Breast epithelium (tissue), 3 donors: ENCODE data around the gene SPATA16.

Source experiments
- POLR2A ChIP-seq: fragments of 450-650 bp; IDR thresholded peaks from one replicate; pipeline ENCODE4 v1.6.1; 2016; ENCODE audit warnings: antibody characterized with exemption, mild to moderate bottlenecking, moderate library complexity
- POLR2AphosphoS5 ChIP-seq, 3 donors: sonication (generic); formaldehyde crosslinking; IDR thresholded peaks; one replicate each; pipeline ENCODE4 v1.6.1; 2017; ENCODE audit warnings: antibody characterized with exemption in 3 of 3

- TF ChIP-seq POLR2A (no peak), POLR2AphosphoS5 (IDR thresholded peaks at IDR 0.05) (no peak)
These were observed 288.0 kb downstream of the SPATA16 start for GRCh38 chr3:172853005-172853404.
